DMS 273 (cell line): Measurements from ENCODE around the gene CLDN16.
A peak's percentile ranks its signal among the peaks of the same experiment; 100 is the strongest.

Source experiments
- DNase-seq: peaks from one replicate; lab custom pipeline; 2025; ENCODE audit not compliant: unreplicated experiment; lab: John Stamatoyannopoulos, UW

Gene CLDN16

GRCh38 chr3:190378240-190378891 is 9.6 kb upstream of the CLDN16 start:
- DNase-seq: no peak

- no peak for DNase-seq
These were observed 7.8 kb upstream of the CLDN16 start for GRCh38 chr3:190380184-190380583.

DNA sequence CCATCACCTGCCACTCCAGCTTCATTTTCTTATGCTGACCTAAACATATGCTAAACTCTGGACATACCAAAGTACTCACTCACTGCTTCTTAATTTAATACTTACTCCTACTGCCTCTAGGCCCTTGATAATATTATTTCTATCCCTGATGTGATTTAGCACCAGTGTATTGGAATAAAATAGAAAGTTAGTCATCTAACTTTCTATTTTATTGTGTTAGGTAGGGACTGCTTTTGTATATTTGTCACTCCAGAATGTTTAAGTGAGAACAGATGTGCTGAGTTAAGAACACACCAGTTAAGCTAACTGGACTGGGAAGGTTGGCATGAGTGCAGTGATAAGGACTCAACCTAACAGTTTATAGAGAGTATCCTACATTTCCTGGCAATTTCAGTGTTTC is 6.5 kb upstream of the CLDN16 start:
- no peak for DNase-seq

- DNase-seq: no peak
These were observed 5.9 kb upstream of the CLDN16 start for GRCh38 chr3:190382082-190382481.

DNA sequence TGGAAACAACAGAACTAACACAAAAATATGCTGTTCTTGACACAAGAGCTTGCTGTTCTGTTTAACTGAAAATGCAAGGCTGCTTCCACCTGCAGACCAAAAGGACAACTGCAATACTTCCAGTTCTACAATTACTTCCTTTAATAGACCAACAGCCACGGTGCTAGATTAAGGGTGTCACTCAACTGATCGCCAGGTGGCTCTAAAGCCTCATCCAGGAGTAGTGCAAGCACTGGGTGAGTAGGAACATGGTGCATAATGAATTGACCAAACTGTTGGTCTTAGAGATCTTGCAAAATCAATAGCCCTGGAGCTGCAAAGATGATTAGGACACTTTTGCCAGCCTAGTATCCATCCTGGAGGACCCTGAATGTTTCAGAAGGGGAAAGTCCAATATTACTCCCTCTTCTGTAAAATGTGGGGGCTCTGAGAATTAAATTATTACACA is 3.6 kb upstream of the CLDN16 start:
- peak; percentile 36 for DNase-seq

GRCh38 chr3:190385731-190386688 is 2.0 kb upstream of the CLDN16 start:
- no peak for DNase-seq

DNA sequence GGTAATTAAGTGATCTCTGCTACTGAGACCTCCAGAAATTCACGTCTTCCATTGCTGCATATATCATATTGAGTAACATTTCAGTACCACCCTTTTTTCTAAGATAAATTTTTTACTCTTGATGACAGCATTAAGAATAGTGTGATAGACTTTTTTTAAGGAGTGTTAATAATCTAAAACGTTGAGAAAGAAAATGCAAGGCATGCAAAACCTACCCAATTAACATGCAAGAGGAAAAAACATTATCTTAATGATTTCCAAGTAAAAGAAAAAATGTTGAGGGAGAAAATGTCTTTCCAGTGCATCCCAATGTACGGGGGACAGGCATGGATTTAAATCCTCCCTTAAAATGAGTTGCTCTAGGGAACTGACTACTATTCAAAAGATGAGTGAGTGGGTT is 740 bp downstream of the CLDN16 start:
- DNase-seq: no peak

GRCh38 chr3:190396001-190396400 is 8.0 kb downstream of the CLDN16 start:
- DNase-seq: no peak

GRCh38 chr3:190397889-190398288 is 9.9 kb downstream of the CLDN16 start:
- no peak for DNase-seq

GRCh38 chr3:190399677-190400076 is 11.7 kb downstream of the CLDN16 start:
- DNase-seq: no peak

DNA sequence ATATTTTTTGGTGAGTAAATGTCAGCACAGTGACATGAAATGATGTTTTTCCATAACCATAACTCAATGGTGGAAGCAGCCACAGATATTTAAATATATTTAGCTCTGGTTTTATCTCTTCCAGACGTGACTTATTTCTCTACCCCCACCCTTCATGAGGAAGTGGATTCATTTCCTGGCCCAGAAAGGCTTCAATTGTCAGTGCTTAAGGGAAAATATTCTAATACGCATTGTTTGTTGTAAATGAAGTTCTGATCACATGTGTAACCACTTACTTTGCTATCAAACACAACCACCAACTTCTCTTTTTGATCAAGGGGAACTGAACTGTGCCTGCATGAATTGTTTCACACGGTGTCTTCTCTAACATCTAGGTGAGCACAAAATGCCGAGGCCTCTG is 14.0 kb downstream of the CLDN16 start:
- no peak for DNase-seq

GRCh38 chr3:190404715-190405114 is 16.8 kb downstream of the CLDN16 start:
- DNase-seq: no peak

- no peak for DNase-seq
These were observed 26.3 kb downstream of the CLDN16 start for GRCh38 chr3:190414297-190414696.

GRCh38 chr3:190424108-190424477 is 36.1 kb downstream of the CLDN16 start:
- DNase-seq: no peak

DNA sequence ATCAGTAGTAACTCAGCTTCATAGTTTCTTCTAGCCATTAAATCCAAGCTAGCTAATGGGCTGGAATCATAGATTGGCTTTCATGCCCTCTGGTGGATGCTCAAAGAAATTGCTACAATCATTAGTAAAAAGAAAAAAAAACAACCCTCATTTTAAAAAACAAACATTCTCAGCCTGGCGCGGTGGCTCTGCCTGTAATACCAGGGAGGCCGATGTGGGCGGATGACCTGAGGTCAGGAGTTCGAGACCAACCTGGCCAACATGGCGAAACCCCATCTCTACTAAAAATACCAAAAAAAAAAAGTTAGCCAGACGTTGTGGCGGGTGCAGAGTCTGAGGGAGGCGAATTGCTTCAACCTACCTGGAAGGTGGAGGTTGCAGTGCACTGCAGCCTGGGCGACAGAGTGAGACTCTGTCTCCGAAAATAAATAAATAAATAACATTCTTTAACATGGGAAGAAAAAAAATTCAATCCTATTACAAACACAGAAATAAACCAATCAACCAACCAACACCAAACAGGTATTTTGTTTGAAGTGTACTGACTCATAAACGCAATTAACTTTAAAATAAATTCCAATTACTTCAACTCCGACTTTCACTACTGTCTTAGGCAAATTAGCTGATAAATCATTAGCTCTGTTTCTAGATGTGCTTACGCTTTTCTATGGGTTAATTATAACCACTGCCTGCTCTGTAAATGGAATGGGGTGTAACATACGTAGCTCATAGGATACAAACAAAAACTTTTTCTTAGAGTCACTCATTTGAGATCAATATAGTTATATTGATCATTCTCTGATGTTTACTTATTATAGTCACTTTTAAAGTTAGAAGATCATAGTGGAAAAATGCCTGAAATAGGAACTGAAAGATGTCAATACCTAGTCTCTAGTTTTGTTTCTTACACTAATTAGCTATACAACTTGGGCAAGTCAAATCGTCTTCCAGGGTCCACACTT is 36.8 kb downstream of the CLDN16 start:
- peak; percentile 79 for DNase-seq

DNA sequence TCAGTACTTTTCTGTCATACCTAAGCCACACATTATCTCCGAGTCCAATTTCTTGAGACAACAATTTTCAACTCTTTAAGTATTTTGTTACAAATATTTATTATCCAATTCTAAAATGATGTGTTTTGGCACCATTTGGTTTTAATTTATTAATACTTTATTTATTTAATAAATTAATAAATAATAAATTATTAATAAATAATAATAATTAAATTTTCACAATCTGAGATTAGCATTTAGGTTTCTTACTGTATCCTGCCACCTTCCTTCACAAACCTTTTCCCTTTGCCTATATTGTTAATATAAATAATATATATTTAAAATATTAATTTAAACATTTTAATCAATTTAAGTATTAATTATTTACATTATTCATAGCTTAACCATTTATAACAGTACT is 37.9 kb downstream of the CLDN16 start:
- DNase-seq: no peak

DNA sequence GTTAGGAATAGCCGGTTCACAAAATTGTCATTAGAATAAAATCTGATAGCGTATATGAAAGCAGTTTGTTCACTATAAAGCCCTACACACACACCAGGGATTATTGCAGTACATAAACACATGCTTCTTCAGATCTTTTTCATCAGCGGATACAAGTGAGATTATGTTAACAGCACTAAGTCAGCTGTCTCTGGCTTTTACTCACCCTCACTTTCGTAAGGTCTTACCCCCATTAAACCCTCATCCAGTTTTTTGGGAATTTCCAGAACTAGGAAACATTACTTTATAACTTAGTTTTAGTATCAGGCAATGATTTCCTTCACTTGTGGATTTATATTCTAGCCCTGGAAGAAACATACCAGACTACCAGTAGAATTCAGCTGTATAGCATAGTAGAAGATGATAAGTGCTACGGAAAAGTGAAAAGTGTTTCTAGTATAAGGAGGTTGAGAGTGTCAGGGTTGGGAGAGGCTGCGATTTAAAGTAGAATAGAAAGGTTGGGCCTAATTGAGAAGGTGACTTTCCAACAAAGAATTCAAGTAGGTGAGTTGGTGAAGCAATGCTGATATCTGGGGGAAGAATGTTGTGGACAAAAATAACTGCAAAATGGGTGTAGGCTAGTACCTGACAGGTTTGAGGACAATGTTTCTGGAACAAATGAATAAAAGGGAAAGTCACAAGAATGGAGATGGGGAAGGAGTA is 39.0 kb downstream of the CLDN16 start:
- DNase-seq: no peak

DNA sequence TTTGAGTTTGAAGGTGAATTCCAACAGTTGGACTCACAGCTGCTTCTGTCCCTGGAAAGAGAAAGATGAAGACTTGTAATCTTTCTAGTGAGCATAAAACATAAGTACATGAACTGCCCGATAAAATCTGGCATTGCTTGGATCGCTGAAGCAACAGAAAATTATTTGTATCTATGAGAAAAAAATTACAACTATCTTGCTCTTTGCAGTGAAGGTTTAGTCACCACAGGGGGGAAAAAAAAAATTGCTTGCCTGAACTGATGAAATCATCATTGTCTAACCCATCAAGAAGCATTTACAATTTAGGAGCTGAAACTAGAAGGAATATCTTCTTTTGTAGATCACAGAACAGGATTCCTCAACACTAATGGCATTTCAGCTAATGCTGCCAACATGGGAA is 41.7 kb downstream of the CLDN16 start:
- no peak for DNase-seq

DNA sequence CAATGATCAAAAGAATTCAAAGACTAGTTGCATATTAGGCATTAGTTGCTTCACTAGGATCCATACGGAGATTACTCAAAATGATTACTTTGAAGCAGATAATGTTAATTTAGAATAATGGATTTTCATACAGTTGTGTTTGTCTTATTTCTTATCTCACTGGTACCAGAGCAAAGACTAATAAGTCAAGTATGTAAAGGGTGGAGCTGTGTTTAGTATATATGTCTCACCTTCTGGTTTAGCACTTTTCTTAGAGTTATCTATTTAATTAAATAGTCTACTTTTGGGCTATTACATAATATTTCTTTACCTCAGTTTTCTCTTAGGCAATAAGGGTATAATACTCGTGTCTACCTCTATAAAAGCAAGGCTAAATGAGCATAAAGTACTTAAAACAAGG is 42.9 kb downstream of the CLDN16 start:
- no peak for DNase-seq

- DNase-seq: no peak
These were observed 44.3 kb downstream of the CLDN16 start for GRCh38 chr3:190432216-190432615.

DNA sequence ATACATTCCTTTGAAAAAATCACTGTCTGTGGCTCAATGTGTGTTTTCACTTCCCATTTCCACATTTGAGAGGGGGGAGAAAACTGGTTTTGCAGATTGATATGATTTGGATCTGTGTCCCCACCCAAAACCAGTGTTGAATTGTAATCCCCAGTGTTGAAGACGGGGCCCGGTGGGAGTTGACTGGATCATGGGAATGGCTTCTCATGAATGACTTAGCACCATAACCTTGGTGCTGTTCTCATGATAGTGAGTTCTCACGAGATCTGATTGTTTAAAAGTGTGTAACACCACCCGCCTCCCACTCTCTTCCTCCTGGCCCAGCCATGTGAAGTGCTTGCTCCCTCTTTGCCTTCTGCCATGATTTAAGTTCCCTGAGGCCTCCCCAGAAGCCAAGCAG is 45.7 kb downstream of the CLDN16 start:
- DNase-seq: no peak
